ENCODE data around the gene MUSK.
"Not testable (repeated sequence)": the region's sequence is repeated elsewhere in the genome, so short reads cannot be mapped to it uniquely, and the experiment has no call there.

The MUSK gene

GRCh38 chr9:110762783-110763182, 94.2 kb downstream of the MUSK start:
- no peak for DNase-seq (ENCODE audit: low read depth)

GRCh38 chr9:110763568-110763967, 95.0 kb downstream of the MUSK start:
- DNase-seq (ENCODE audit: low read depth) = no peak

GRCh38 chr9:110764006-110764405, 95.4 kb downstream of the MUSK start:
- DNase-seq (ENCODE audit: low read depth) = no peak

DNA sequence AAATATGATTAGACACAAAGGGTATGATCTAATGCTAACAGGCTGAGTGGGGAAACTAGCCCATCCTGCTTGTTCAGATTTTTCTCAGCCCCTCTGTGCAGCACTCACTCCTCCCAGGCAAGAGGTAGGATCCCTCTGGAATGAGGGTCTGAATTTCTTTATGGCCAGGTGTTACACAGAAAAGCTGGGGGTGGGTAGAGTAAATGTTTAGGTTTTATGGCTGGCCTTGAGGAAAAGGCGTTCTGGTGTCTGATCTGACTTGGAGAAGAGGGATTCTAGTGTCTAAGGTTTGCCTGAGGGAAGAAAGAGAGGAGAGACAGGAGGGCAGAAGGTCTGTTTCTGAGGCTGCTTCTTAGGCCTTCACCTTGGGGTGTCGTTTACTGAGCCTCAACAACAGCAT, 97.3 kb downstream of the MUSK start:
- no peak for DNase-seq (ENCODE audit: low read depth)

DNA sequence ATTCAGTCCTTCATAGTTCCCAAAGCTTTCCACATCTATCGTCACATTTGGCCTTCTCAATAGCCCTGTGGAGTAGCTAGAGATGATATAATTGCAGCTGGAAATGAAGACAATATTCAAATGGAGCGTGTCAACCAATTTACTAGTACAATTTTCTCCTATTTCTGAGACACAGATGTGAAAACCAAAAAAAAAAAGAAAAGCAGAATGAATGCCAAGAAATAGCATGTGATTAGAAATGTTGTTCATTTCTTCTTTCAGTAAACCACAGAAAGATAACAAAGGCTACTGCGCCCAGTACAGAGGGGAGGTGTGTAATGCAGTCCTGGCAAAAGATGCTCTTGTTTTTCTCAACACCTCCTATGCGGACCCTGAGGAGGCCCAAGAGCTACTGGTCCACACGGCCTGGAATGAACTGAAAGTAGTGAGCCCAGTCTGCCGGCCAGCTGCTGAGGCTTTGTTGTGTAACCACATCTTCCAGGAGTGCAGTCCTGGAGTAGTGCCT, 99.0 kb downstream of the MUSK start:
- no peak for DNase-seq (ENCODE audit: low read depth)

DNA sequence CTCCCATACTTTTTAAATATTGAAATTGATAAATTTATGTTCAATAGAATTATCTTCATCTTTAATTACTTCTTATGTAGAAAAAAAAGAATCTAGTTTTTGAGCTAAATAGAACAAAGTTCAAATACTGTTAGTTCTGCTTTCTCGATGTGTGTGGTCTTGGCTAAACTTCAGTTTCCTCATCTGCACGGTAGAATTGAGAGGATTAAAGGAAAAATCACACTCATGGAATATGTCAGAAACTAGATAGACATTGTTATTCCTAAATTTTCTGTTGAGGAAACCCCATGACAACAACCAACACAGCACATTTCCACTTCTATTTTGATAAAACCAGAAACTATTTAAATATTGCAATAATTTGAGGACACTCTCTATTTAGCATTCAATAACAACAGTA, 100.3 kb downstream of the MUSK start:
- no peak for DNase-seq (ENCODE audit: low read depth)

GRCh38 chr9:110769667-110770066, 101.1 kb downstream of the MUSK start:
- DNase-seq (ENCODE audit: low read depth) = no peak

GRCh38 chr9:110775724-110776123, 107.1 kb downstream of the MUSK start:
- no peak for DNase-seq (ENCODE audit: low read depth)

DNA sequence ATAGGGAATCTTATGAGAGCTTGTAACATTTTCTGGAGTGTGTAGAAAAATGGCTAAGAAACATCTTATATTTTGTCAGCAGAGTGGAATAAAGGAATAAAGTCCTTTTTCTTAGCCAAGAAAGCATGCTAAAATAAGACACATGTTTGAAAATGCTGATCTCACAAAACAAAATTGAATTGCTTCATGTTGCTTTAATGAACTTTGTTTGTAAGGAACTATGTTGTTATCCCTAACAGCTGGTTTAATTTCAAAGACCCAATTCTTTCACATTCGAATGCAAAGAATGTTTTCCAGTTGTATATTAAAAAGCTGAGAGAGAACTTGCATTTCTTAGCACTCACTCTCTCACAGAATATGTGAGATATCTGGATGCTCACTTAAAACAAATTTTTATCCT, 107.6 kb downstream of the MUSK start:
- no peak for DNase-seq (ENCODE audit: low read depth)

GRCh38 chr9:110777196-110777875, 108.7 kb downstream of the MUSK start:
- no peak for DNase-seq (ENCODE audit: low read depth)

DNA sequence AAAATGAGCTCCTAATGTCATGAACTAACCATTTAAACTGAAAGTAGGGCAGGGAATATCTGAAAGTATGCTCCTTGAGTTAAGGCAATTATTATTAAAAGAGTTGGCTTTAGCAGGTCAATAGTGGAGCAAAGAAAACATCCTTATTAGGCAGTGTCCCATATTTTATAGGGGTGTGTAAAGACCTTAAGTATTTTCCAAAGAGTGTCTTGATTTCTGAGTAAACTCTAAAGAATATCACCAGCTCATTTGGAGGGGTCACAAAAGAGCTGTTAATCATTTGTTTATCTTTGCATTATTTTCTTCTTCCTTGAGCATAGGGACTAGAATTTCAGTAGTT, 109.3 kb downstream of the MUSK start:
- no peak for DNase-seq (ENCODE audit: low read depth)

- no peak for DNase-seq (ENCODE audit: low read depth)
Observed at GRCh38 chr9:110782701-110783100, 114.1 kb downstream of the MUSK start.

- DNase-seq (ENCODE audit: low read depth) = no peak
Observed at GRCh38 chr9:110784309-110784708, 115.7 kb downstream of the MUSK start.

DNA sequence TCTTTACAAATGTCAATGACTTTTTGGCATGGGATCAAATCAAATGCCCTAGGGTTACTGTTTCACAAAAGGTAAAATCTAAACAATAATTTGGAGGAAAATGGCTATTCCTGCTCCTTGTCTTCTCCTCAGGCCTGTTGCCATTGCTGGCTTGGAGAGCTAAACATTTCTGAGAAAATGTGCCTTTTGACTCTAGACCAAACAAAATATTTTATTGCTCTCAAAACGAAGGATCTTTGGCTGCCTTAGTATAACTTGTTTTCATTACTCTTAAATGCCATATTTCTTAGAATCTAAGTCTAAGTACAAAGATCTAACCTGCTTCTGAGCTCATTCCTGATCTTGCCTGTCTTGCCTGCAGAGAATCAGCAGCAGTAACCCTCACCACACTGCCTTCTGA, 116.6 kb downstream of the MUSK start:
- no peak for DNase-seq (ENCODE audit: low read depth)

GRCh38 chr9:110788396-110788795, 119.8 kb downstream of the MUSK start:
- DNase-seq (ENCODE audit: low read depth) = not testable (repeated sequence)

- no peak for DNase-seq (ENCODE audit: low read depth)
Observed at GRCh38 chr9:110788871-110789270, 120.3 kb downstream of the MUSK start.

DNA sequence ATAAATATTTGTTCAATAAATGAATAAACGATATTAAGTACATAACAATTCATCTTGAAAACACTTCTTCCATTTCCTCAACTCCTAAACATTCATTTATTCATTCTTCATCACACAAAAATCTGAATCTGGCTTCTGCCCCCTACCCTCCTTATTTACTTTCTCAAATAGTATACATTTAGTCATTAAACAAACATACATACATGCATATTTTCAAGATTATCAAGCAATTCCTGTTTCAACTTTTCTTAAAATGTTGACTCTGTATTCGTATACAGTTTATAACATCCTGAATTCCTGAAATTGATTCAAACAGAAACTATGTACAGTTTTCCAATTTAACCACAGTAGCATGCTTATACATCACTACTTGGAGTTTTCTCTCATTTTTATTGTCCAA, 129.0 kb downstream of the MUSK start:
- DNase-seq (ENCODE audit: low read depth) = no peak

GRCh38 chr9:110799396-110799795, 130.8 kb downstream of the MUSK start:
- no peak for DNase-seq (ENCODE audit: low read depth)

- DNase-seq (ENCODE audit: low read depth) = no peak
Observed at GRCh38 chr9:110801426-110801825, 132.8 kb downstream of the MUSK start.

- no peak for DNase-seq (ENCODE audit: low read depth)
Observed at GRCh38 chr9:110802416-110803035, 133.9 kb downstream of the MUSK start.

DNA sequence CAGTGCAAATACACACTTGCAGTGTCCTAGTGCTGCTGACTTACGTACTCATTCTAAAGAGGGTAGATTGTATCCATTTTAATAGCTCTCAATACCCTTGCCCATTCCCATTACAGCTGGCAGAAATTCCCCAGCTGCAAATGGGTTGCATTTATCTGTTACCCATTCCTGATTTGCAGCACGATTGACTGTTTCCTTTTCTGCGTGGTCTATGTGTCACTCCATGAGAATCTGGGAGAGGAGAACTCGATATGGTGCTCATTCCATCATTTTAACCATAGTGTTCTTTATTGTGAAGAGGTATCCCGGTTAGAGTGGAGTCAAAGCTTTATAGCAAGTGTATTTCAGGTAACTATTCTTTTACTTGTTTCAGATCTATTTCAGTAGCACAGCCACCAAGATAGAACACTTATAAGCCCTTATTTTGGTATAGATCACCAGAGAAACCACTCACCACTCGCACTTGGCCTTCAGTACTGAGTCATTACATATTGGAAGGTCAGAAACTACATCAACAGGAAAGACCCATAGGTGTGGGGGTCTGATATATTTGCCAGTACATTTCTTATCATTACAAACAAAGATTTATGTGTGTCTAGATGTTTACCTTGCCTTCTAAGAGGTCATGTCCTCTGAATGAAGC, 139.5 kb downstream of the MUSK start:
- no peak for DNase-seq (ENCODE audit: low read depth)

DNA sequence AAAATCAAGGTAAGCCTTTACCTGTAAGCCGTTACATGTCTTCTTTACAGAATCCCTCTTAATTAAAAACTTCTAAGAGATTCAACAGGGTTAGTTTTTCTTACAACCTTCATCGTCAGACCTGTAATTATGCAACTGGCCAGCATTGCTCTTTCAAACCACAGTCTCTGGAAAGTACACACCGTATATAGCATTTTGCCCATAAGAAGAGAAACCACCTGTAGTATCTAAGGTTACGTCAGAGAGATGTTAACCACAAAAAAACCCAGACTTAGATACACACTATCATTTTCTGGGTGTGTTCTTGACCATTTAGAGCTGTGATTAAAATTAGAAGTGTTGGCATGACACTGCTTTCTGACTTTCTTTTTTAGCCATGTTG, 140.0 kb downstream of the MUSK start:
- DNase-seq (ENCODE audit: low read depth) = no peak

GRCh38 chr9:110809038-110809595, 140.5 kb downstream of the MUSK start:
- no peak for DNase-seq (ENCODE audit: low read depth)

Data from stimulated activated CD8-positive, alpha-beta memory T cell treated with anti-CD3 and anti-CD28 coated beads, Interleukin-12 subunit alpha, Interleukin-12 subunit beta, amount 100 ng/mL, for 4 hours (primary cell).